Thyroid gland (tissue), 4 donors: ENCODE results near the gene UTS2R. TPM values are rescaled to one million over a fixed set of nuclear protein-coding genes. Genes with fewer than 3 reads are reported as not detected.
"Not testable (repeated sequence)": the region's sequence is repeated elsewhere in the genome, so short reads cannot be mapped to it uniquely, and the experiment has no call there.

ENCODE experiments used
- DNase-seq, 2 donors: peaks; one replicate each; pipeline ENCODE4 v3.0.0-alpha.2; 2019
- H3K27ac ChIP-seq, 3 donors: fragments of 200-600 bp; sonication (generic); 1 replicate in 2 of 3; 2 replicates in 1 of 3; pipeline ENCODE4 v1.5.1; 2016 to 2019; ENCODE audit warnings: mild to moderate bottlenecking in 1 of 3, moderate library complexity in 1 of 3
- H3K27me3 ChIP-seq: fragments of 200-600 bp; sonication (generic); one replicate; pipeline ENCODE4 v1.5.1; 2019
- H3K36me3 ChIP-seq, 2 donors: fragments of 200-600 bp; sonication (generic); one replicate each; pipeline ENCODE4 v1.5.1; 2016 to 2019
- H3K4me1 ChIP-seq, 2 donors: fragments of 200-600 bp; sonication (generic); one replicate each; pipeline ENCODE4 v1.5.1; 2017 to 2019
- H3K4me3 ChIP-seq, 3 donors: fragments of 200-600 bp; sonication (generic); replicated peaks in 1 of 3; 1 replicate in 2 of 3; 2 replicates in 1 of 3; pipeline ENCODE4 v1.5.1; 2016; ENCODE audit warnings: mild to moderate bottlenecking in 1 of 3
- H3K9me3 ChIP-seq: fragments of 200-600 bp; sonication (generic); one replicate; pipeline ENCODE4 v1.5.1; 2017
- CTCF ChIP-seq, 6 experiments: fragments of 200-600 bp in 3 of 6; fragments of 450-650 bp in 3 of 6; sonication (generic) in 3 of 6; IDR thresholded peaks; one replicate each; pipeline ENCODE4 v1.5.1; 2016 to 2019; ENCODE audit warnings: antibody characterized with exemption in 6 of 6, mild to moderate bottlenecking in 2 of 6, inconsistent platforms in 1 of 6, moderate library complexity in 1 of 6
- POLR2A ChIP-seq, 2 donors: fragments of 450-650 bp; IDR thresholded peaks; one replicate each; pipeline ENCODE4 v1.6.1; 2017; ENCODE audit warnings: antibody characterized with exemption in 2 of 2, mild to moderate bottlenecking in 2 of 2, moderate library complexity in 1 of 2
- WGBS, 2 donors: methylation state at CpG; one replicate each; pipeline ENCODE4 v1.1.5; 2017; 5-methylcytosine and 5-hydroxymethylcytosine counted together
- intact Hi-C: fragments of 100-400 bp; cut with DNase I; formaldehyde crosslinking; loops from one replicate; pipeline ENCODE4 v1.15.1; 2023
- total RNA-seq, 4 donors: library from RNA; depleted of rRNA; stranded (reverse); fragments of >200 nt; gene quantifications; one replicate each; pipeline ENCODE4 v1.2.3, GENCODE V29; 2016

Gene UTS2R
- total RNA-seq, 4 donors from 2014 or later: 0.22 to 6.6 (median 3.9) TPM

DNA sequence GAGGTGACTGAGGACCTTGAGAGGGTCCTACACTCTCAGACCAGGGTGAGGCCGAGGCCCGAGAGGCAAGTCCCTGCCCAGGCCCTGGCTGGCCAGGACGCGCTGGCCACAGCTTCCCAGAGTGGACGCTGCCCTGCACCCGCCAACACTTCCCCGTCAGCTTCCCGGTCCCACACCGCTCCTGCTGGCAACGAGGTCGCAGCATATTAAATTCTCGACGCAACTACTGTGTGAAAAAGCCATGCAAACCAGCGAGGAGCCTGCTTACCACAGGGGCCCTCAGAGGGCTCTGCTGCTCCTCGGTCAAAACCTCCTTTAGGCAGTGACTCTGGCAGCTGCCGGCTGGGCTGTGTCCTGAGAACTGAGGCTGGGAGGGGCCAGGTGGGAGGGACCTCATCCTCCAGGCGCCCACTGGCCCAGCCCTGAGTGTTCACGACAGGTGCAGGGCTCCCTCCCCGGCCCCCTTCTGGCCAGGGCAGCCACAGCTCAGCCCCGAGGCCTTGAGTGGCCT, 14.7 kb upstream of the UTS2R start:
- 100% methylated on average over 1 of the region's 20 CpGs; no CpG with 5 or more reads in 1 of the 2 donors for WGBS, 2 donors
- Histone ChIP-seq H3K9me3 (no peaks in the 10 kb centered on the region), H3K4me1 (peaks cover 12 to 30% of the 10 kb centered on the region in 2 donors), H3K4me3 (peak overlapping the region in 1 of 3 donors; percentile 15), H3K27ac (peak overlapping the region; percentile 88 to 95 (median 89)), H3K36me3 (no peaks in the 10 kb centered on the region), H3K27me3 (no peaks in the 10 kb centered on the region)
- TF ChIP-seq CTCF (IDR thresholded peaks at IDR 0.05) (no peak), POLR2A (IDR thresholded peaks at IDR 0.05) (peak in 1 of 2 donors; percentile 49)
- intact Hi-C loops: loop anchor here (10.0 kb wide), 1 partner anchor 418 kb away; no protein-coding TSS in a partner anchor
- DNase-seq: peak; percentile 73 to 84

DNA sequence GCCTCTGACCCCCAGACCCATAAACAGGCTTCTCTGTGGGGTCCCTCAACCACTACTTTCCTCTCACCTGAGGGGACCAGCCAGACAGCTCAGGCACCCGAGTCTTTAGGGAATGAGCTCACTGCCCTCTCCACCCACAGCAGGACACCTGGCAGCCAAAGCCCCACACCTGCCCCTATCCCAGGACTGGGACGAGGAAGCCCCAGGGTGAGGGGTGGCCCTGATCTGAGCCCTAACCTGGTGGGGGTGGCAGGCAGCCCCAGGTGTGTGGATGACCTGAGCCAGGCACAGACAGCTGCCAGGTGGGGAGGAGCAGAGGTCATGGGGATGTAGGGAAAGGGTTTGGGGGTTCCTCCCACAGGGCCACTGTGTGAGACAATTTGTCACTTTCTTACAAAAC, 14.2 kb upstream of the UTS2R start:
- Histone ChIP-seq H3K27ac (peak overlapping the region; percentile 88 to 95 (median 89)), H3K9me3 (no peaks in the 10 kb centered on the region), H3K27me3 (no peaks in the 10 kb centered on the region), H3K4me1 (peaks cover 12 to 27% of the 10 kb centered on the region in 2 donors), H3K4me3 (no peak overlapping the region), H3K36me3 (no peaks in the 10 kb centered on the region)
- no peak for DNase-seq
- intact Hi-C loops: loop anchor here (10.0 kb wide), 1 partner anchor 417 kb away; no protein-coding TSS in a partner anchor
- WGBS, 2 donors: 100% methylated on average over 1 of the region's 2 CpGs; no CpG with 5 or more reads in 1 of the 2 donors
- TF ChIP-seq POLR2A (IDR thresholded peaks at IDR 0.05): no peak
- no peak for TF ChIP-seq CTCF (IDR thresholded peaks at IDR 0.05)

- WGBS, 2 donors: 76 to 81% methylated on average over 21 of the region's 21 CpGs
- no peaks in the 10 kb centered on the region for H3K36me3 ChIP-seq
- TF ChIP-seq CTCF (IDR thresholded peaks at IDR 0.05): no peak
- no peak for TF ChIP-seq POLR2A (IDR thresholded peaks at IDR 0.05)
- H3K27me3 ChIP-seq: no peaks in the 10 kb centered on the region
- DNase-seq: no peak
- intact Hi-C loops: loop anchor here (10.0 kb wide), 1 partner anchor 416 kb away; no protein-coding TSS in a partner anchor
- no peaks in the 10 kb centered on the region for H3K9me3 ChIP-seq
- no peak within 1 kb of the TSS for H3K27ac ChIP-seq
- H3K4me1 ChIP-seq: peaks cover 12 to 27% of the 10 kb centered on the region in 2 donors
- no peak within 1 kb of the TSS for H3K4me3 ChIP-seq
These were observed 12.9 kb upstream of the UTS2R start, which contains the start of gene TEX19 for GRCh38 chr17:82358465-82359350. Gene TEX19 (plus strand): TSS chr17:82359247. CDS start chr17:82362151, 2,904 bp downstream.

DNA sequence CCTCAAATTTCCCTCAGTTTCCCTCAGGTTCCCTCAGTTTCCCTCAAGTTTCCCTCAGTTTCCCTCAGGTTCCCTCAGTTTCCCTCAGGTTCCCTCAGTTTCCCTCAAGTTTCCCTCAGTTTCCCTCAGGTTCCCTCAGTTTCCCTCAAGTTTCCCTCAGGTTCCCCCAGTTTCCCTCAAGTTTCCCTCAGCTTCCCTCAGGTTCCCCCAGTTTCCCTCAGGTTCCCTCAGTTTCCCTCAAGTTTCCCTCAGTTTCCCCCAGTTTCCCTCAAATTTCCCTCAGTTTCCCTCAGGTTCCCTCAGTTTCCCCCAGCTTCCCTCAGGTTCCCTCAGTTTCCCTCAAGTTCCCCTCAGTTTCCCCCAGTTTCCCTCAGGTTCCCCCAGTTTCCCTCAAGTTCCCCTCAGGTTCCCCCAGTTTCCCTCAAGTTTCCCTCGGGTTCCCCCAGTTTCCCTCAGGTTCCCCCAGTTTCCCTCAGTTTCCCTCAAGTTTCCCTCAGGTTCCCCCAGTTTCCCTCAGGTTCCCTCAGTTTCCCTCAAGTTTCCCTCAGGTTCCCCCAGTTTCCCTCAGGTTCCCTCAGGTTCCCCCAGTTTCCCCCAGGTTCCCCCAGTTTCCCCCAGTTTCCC, 12.0 kb upstream of the UTS2R start:
- H3K4me1 ChIP-seq: peaks cover 12 to 27% of the 10 kb centered on the region in 2 donors
- H3K27me3 ChIP-seq, H3K27ac ChIP-seq, H3K9me3 ChIP-seq, H3K4me3 ChIP-seq, H3K36me3 ChIP-seq, DNase-seq: not testable (repeated sequence)
- 92 to 100% methylated on average over 1 of the region's 1 CpG for WGBS, 2 donors
- intact Hi-C loops: loop anchor here (10.0 kb wide), 1 partner anchor 415 kb away; no protein-coding TSS in a partner anchor

DNA sequence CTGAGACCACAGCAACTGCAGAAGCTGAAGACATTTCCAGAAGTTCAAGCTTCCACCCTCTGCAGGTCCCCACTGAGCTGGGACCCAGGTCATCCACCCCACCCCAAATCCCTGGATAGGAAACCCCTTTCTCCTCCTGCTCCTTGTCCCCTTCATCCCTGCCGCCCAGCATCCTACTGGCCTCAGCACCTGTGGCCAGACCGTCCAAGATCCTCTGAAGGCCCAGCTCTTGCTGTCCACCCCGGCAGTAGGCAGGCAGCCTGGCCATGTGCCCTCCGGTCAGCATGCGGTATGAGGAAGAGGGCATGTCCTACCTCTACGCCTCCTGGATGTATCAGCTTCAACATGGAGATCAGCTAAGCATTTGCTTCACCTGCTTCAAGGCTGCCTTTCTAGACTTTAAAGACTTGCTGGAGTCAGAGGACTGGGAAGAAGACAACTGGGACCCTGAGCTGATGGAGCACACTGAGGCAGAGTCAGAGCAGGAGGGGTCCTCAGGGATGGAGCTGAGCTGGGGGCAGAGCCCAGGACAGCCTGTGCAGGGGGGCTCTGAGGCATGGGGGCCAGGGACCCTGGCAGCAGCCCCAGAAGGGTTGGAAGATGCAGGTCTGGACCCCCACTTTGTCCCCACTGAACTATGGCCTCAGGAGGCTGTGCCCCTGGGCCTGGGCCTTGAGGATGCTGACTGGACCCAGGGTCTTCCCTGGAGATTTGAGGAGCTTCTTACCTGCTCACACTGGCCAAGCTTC, 9.5 kb upstream of the UTS2R start:
- H3K9me3 ChIP-seq: no peaks in the 10 kb centered on the region
- intact Hi-C loops: no loop called here
- peaks cover 0 to 4% of the 10 kb centered on the region in 2 donors for H3K4me1 ChIP-seq
- no peak for DNase-seq
- no peak overlapping the region for H3K27ac ChIP-seq
- TF ChIP-seq POLR2A (IDR thresholded peaks at IDR 0.05) (no peak), CTCF (IDR thresholded peaks at IDR 0.05) (no peak)
- no peak overlapping the region for H3K4me3 ChIP-seq
- H3K36me3 ChIP-seq: no peaks in the 10 kb centered on the region
- H3K27me3 ChIP-seq: no peaks in the 10 kb centered on the region
- WGBS, 2 donors: 88 to 98% methylated on average over 5 to 6 of the region's 6 CpGs
